Right atrium auricular region (tissue), 2 donors: ENCODE data around the gene KCND3. TPM values are rescaled to one million over a fixed set of nuclear protein-coding genes. Genes with fewer than 3 reads are reported as not detected.

Experiments
- DNase-seq: peaks from one replicate; pipeline ENCODE4 v3.0.0-alpha.2; 2019; ENCODE audit warnings: low spot score
- H3K27ac ChIP-seq, 2 donors: fragments of 200-600 bp; sonication (generic); 1 replicate in 1 of 2; 2 replicates in 1 of 2; pipeline ENCODE4 v1.5.1; 2016 to 2019
- H3K27me3 ChIP-seq, 2 donors: fragments of 200-600 bp; sonication (generic); one replicate each; pipeline versions ENCODE4 v1.5.1 to v1.6.0; 2017 to 2019
- H3K36me3 ChIP-seq: fragments of 200-600 bp; sonication (generic); one replicate; pipeline ENCODE4 v1.5.1; 2016
- H3K4me1 ChIP-seq, 2 donors: fragments of 200-600 bp; sonication (generic); one replicate each; pipeline versions ENCODE4 v1.5.1 to v1.6.0; 2017 to 2019
- H3K4me3 ChIP-seq, 2 donors: fragments of 200-600 bp; sonication (generic); 1 replicate in 1 of 2; 2 replicates in 1 of 2; pipeline ENCODE4 v1.5.1; 2017 to 2019; ENCODE audit warnings: mild to moderate bottlenecking in 1 of 2, moderate library complexity in 1 of 2
- H3K9me3 ChIP-seq, 2 donors: fragments of 200-600 bp; sonication (generic); one replicate each; pipeline ENCODE4 v1.5.1; 2019
- total RNA-seq, 2 donors: library from RNA; depleted of rRNA; stranded (reverse); fragments of >200 nt; gene quantifications; one replicate each; pipeline ENCODE4 v1.1.0, GENCODE V29; 2016
- TF ChIP-seq, protein P1 (sequence below), 2 donors: fragments of 200-600 bp; sonication (generic); IDR thresholded peaks; one replicate each; pipeline ENCODE4 v1.5.1; 2019; ENCODE audit warnings: antibody characterized with exemption in 2 of 2

Gene KCND3
- total RNA-seq, 2 donors from 2014 or later = 19.6 to 24.9 TPM

DNA sequence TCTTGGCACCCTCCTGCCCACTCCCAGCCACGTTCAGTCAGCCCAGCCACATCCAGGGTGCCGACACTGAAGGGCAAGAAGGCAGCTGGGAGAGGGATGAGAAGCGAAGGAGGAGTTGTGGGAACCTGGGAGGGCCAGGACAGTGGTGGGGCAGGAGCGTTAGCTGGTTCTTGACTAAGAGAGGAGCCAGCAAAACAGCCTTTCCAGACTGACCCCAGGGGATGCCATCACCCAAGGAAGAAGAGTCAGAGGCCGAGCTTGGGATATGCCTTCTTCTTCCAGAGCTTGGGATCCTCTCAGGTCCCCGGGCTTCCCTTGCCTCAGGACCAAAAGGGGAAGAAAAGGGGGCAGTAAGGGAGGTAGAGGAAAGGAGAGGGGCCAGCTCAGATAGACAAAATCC lies 257.5 kb downstream of the KCND3 start:
- Histone ChIP-seq H3K36me3 (peaks cover 8% of the 10 kb centered on the region), H3K27ac (peak overlapping the region; percentile 26 to 96), H3K4me1 (peaks cover 0 to 99% of the 10 kb centered on the region in 2 donors), H3K27me3 (no peaks in the 10 kb centered on the region), H3K9me3 (no peaks in the 10 kb centered on the region), H3K4me3 (no peak overlapping the region)
- TF ChIP-seq, protein P1, sequence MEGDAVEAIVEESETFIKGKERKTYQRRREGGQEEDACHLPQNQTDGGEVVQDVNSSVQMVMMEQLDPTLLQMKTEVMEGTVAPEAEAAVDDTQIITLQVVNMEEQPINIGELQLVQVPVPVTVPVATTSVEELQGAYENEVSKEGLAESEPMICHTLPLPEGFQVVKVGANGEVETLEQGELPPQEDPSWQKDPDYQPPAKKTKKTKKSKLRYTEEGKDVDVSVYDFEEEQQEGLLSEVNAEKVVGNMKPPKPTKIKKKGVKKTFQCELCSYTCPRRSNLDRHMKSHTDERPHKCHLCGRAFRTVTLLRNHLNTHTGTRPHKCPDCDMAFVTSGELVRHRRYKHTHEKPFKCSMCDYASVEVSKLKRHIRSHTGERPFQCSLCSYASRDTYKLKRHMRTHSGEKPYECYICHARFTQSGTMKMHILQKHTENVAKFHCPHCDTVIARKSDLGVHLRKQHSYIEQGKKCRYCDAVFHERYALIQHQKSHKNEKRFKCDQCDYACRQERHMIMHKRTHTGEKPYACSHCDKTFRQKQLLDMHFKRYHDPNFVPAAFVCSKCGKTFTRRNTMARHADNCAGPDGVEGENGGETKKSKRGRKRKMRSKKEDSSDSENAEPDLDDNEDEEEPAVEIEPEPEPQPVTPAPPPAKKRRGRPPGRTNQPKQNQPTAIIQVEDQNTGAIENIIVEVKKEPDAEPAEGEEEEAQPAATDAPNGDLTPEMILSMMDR (IDR thresholded peaks at IDR 0.05) = no peak
- peak; percentile 50 for DNase-seq

DNA sequence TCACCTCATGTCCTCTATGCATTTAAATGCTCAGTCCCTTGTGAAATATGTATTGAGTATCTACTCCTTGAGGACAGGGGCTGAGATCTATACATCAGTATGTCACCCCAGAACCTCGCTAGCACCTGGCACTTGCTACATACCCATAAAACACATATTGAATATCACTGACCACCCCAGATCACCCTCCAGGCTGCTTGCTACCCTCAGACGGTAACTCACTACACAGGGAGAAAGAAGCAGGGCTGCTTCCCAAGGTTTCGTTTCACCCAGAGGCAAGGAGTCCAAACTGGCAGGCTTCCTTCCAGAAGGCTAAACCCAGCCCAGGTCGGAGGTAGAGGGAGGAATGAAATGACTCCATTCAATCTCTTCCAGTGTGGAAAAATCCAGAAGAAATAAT lies 258.8 kb downstream of the KCND3 start:
- Histone ChIP-seq H3K36me3 (peaks cover 13% of the 10 kb centered on the region), H3K9me3 (no peaks in the 10 kb centered on the region), H3K27me3 (no peaks in the 10 kb centered on the region), H3K4me1 (peaks cover 0 to 99% of the 10 kb centered on the region in 2 donors), H3K27ac (peak overlapping the region; percentile 74 to 96), H3K4me3 (no peak overlapping the region)
- peak; percentile 56 for DNase-seq
- TF ChIP-seq, protein P1 (IDR thresholded peaks at IDR 0.05) = no peak

DNA sequence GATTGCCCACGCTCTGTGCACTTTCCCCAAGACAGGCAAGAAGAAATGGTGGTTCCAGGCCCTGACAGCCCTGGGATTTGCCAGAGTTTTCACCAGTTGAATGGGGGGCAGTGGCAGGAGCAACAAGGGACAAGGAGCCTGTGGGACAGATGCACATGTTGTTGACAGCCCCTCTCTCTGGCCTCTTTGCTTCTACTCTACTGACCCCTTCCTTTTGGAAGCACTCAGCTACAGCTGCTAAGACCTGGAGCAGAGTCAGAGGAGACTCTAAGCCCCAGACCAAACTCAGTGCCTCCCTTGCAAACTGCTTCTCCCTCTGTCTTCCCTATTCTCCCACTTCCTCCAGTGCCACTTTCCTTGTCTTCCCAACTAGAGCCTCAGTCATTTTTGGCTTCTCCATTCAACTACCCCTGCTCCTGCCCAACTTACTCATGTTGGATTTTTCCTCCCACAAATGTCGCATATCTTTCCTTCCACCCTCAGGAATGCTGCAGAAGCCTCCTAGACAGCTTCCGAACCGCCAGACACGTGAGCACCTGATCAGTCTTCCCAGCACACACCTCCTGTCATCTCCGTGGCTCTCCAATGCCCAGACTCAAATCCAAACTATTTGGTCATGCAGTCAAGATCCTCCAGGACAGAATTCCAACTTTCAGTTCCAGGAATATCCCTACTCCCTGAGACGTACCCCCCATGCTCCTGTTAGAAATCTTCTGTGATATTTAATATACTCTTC lies 259.4 kb downstream of the KCND3 start:
- Histone ChIP-seq H3K4me1 (peaks cover 0 to 99% of the 10 kb centered on the region in 2 donors), H3K27ac (peak overlapping the region; percentile 74 to 96)
- DNase-seq = peak; percentile 34

DNA sequence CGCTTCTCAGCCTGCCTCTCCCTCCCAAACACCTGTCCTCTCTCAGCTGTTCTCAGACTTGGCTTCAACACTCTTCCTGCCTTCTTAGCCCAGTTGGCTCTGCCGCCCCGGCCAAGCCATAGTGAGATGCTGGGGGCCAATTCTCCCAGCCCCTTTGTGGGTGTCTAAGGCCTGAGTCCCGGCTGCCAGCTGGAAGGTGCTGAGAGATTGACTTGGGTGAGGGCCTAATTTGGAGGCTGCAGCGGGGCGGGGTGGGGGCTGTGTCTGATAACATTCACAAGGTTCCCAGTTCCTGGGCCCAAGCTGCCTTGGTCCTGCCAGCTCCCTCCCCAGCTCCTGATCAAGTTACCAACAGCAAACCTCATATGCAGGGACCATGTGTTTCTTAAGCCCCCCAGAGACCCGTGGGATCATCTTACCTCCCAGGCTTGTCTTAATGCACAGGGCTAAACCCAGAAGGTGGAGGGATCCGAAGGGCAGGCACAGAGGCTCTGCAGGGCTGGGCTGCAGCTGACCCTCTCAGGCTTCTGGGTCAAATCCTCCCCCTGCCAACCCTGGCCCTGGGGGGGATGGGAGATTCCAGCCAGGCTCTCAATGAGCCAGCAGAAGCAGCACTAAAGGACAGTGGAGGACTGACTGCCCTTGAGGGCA lies 260.1 kb downstream of the KCND3 start:
- DNase-seq = peak; percentile 58
- H3K9me3 ChIP-seq = no peaks in the 10 kb centered on the region
- TF ChIP-seq, protein P1 (IDR thresholded peaks at IDR 0.05) = no peak
- H3K4me3 ChIP-seq = no peak overlapping the region
- peaks cover 13% of the 10 kb centered on the region for H3K36me3 ChIP-seq
- H3K27me3 ChIP-seq = no peaks in the 10 kb centered on the region
- peak overlapping the region; percentile 74 to 96 for H3K27ac ChIP-seq
- peaks cover 0 to 98% of the 10 kb centered on the region in 2 donors for H3K4me1 ChIP-seq

More for the DNA sequence above, 259.4 kb downstream of the KCND3 start:
- no peak overlapping the region for H3K4me3 ChIP-seq
- no peaks in the 10 kb centered on the region for H3K27me3 ChIP-seq
- no peaks in the 10 kb centered on the region for H3K9me3 ChIP-seq
- TF ChIP-seq, protein P1 (IDR thresholded peaks at IDR 0.05) = no peak
- H3K36me3 ChIP-seq = peaks cover 13% of the 10 kb centered on the region

DNA sequence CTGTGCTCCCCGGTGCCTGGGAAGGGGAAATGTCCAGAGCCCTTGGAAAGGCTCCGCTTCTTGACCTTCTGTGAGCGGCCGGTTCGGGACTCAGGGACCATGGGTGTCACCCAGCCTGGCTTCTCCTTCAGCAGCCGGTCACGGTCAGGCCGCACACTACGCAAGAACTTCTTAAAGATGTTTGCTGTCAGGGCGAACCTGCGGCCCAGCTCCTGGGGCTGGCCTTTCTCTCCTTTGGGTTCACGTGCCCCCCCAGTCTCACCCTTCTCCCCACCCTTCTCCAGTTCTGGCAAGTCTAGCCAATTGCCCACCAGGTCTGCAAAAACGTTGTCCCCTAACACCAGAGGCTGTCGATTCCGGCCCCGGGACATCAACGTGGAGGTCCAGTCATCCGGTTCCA lies 262.4 kb downstream of the KCND3 start:
- Histone ChIP-seq H3K9me3 (no peaks in the 10 kb centered on the region), H3K4me3 (no peak overlapping the region), H3K36me3 (peaks cover 13% of the 10 kb centered on the region), H3K4me1 (peaks cover 0 to 97% of the 10 kb centered on the region in 2 donors), H3K27me3 (no peaks in the 10 kb centered on the region), H3K27ac (no peak overlapping the region)
- DNase-seq = peak; percentile 43
- TF ChIP-seq, protein P1 (IDR thresholded peaks at IDR 0.05) = no peak
